Naive thymus-derived CD4-positive, alpha-beta T cell (primary cell): ENCODE results near the gene RAB12. TPM values are rescaled to one million over a fixed set of nuclear protein-coding genes. Genes with fewer than 3 reads are reported as not detected.
"Not testable (repeated sequence)": the region's sequence is repeated elsewhere in the genome, so short reads cannot be mapped to it uniquely, and the experiment has no call there.

ENCODE experiments used
- ATAC-seq: fragments of 150-1000 bp; cut with Tn5 transposase; 2 replicates; pipeline ENCODE4 v1.10.0; 2021; ENCODE audit warnings: mild to moderate bottlenecking, moderate library complexity
- CTCF ChIA-PET: fragments of 350-600 bp; sonication (Branson Sonifier 250); formaldehyde crosslinking; loops from one replicate; lab custom pipeline; 2021; ENCODE audit warnings: antibody characterized with exemption; lab: Charles Lee
- POLR2A ChIA-PET: fragments of 350-600 bp; sonication (Branson Sonifier 250); formaldehyde crosslinking; loops from one replicate; lab custom pipeline; 2021; ENCODE audit warnings: antibody characterized with exemption, inconsistent platforms; lab: Charles Lee
- DNase-seq, 9 donors: peaks; one replicate each; pipeline versions ENCODE4 v3.0.0 to v3.0.0-alpha.2; 2020 to 2022; ENCODE audit warnings: mixed read lengths in 1 of 9
- H3K27ac ChIP-seq: one replicate; pipeline ENCODE4 v1.7.0; 2013; ENCODE audit warnings: mild to moderate bottlenecking, low read depth, low read length, moderate library complexity
- H3K27me3 ChIP-seq, 2 donors: one replicate each; pipeline ENCODE4 v1.7.0; 2013; ENCODE audit warnings: low read length in 2 of 2, mild to moderate bottlenecking in 2 of 2, moderate library complexity in 2 of 2; ENCODE audit not compliant: control insufficient read depth in 2 of 2, insufficient read depth in 2 of 2
- H3K36me3 ChIP-seq, 3 experiments: 1 replicate in 2 of 3; 2 replicates in 1 of 3; pipeline ENCODE4 v1.7.0; 2013; ENCODE audit warnings: low read length in 3 of 3, mild to moderate bottlenecking in 3 of 3, moderate library complexity in 1 of 3; ENCODE audit not compliant: insufficient read depth in 3 of 3, control insufficient read depth in 2 of 3
- H3K4me1 ChIP-seq, 2 donors: one replicate each; pipeline ENCODE4 v1.7.0; 2013; ENCODE audit warnings: low read length in 2 of 2, mild to moderate bottlenecking in 2 of 2, moderate library complexity in 1 of 2; ENCODE audit not compliant: control insufficient read depth in 2 of 2, insufficient read depth in 2 of 2
- H3K4me3 ChIP-seq: 2 replicates; pipeline ENCODE4 v1.7.0; 2013; ENCODE audit warnings: mild to moderate bottlenecking, low read length
- H3K9me3 ChIP-seq, 3 experiments: 1 replicate in 2 of 3; 2 replicates in 1 of 3; pipeline ENCODE4 v1.7.0; 2013; ENCODE audit warnings: low read length in 3 of 3; ENCODE audit not compliant: control insufficient read depth in 2 of 3
- H3K27ac Mint-ChIP-seq, 9 donors: one replicate each; pipeline ENCODE4 v1.8.0; 2020 to 2022; ENCODE audit warnings: mixed read lengths in 9 of 9, mild to moderate bottlenecking in 8 of 9, moderate library complexity in 5 of 9, inconsistent platforms in 2 of 9
- H3K27me3 Mint-ChIP-seq, 5 donors: one replicate each; pipeline ENCODE4 v1.8.0; 2021 to 2022; ENCODE audit warnings: mixed read lengths in 5 of 5, mild to moderate bottlenecking in 1 of 5
- H3K36me3 Mint-ChIP-seq, 5 donors: one replicate each; pipeline ENCODE4 v1.8.0; 2020 to 2022; ENCODE audit warnings: mixed read lengths in 5 of 5, mild to moderate bottlenecking in 3 of 5, inconsistent platforms in 1 of 5
- H3K4me1 Mint-ChIP-seq, 7 donors: one replicate each; pipeline ENCODE4 v1.8.0; 2020 to 2022; ENCODE audit warnings: mixed read lengths in 7 of 7, mild to moderate bottlenecking in 3 of 7, inconsistent platforms in 1 of 7
- H3K4me3 Mint-ChIP-seq, 10 donors: one replicate each; pipeline ENCODE4 v1.8.0; 2020 to 2022; ENCODE audit warnings: mild to moderate bottlenecking in 10 of 10, mixed read lengths in 10 of 10, moderate library complexity in 6 of 10, inconsistent platforms in 2 of 10
- H3K9me3 Mint-ChIP-seq, 11 donors: one replicate each; pipeline ENCODE4 v1.8.0; 2020 to 2022; ENCODE audit warnings: mixed read lengths in 11 of 11, mild to moderate bottlenecking in 4 of 11, inconsistent platforms in 1 of 11, moderate library complexity in 1 of 11
- intact Hi-C, 2 donors: fragments of 100-400 bp; cut with micrococcal nuclease; formaldehyde crosslinking; loops; one replicate each; pipeline ENCODE4 v1.15.1; 2023
- polyA plus RNA-seq, 2 donors: library from polyadenylated mRNA; unstranded; fragments of 300-500 nt; fragmentation: Illumina TruSeq; gene quantifications; one replicate each; pipeline ENCODE4 v1.2.3, GENCODE V29; 2021
- total RNA-seq, 6 experiments: library from RNA in 5 of 6; stranded (reverse) in 5 of 6; gene quantifications; 1 replicate in 5 of 6; 2 replicates in 1 of 6; pipeline ENCODE4 v1.2.3 and lab custom pipeline; 2021 to 2026

RAB12 gene
- total and polyA plus RNA-seq, 7 experiments from 2014 or later, result 0.12 to 26.2 (median 20.3) TPM

DNA sequence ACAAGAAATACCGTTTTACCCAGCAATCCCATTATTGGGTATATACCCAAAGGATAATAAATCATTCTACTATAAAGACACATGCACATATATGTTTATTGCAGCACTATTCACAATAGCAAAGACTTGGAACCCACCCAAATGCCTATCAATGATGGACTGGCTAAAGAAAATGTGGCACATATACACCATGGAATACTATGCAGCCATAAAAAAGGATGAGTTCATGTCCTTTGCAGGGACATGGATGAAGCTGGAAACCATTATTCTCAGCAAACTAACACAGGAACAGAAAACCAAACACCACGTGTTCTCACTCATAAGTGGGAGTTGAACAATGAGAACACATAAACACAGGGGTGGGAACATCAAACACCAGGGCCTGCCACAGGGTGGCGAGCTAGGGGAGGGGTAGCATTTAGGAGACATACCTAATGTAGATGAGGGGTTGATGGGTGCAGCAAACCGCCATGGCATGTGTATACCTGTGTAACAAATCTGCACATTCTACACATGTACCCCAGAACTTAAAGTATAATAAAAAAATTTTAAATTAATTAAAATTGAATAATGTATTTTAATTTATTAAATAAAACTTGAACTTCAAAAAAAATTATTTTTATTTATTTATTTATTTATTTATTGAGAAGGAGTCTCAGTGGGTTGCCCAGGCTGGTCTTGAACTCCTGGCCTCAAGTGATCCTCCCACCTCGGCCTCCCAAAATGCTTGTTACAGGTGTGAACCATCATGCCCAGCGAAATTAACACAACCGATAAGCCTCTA is 42.4 kb downstream of the RAB12 start:
- H3K36me3 ChIP-seq, intact Hi-C loops, H3K4me1 ChIP-seq, H3K27ac Mint-ChIP-seq, H3K27me3 ChIP-seq, H3K36me3 Mint-ChIP-seq, POLR2A ChIA-PET, H3K9me3 ChIP-seq, DNase-seq, H3K4me3 ChIP-seq, H3K4me3 Mint-ChIP-seq, H3K4me1 Mint-ChIP-seq, ATAC-seq, H3K27ac ChIP-seq: not testable (repeated sequence)
- peaks cover 0 to 13% (median 2%) of the 10 kb centered on the region in 11 donors for H3K9me3 Mint-ChIP-seq
- CTCF ChIA-PET, result interaction anchor here (0.8 kb wide), 1 partner anchor 336 kb away, joined by 3 read pairs; no protein-coding TSS in a partner anchor
- peaks cover 18 to 52% (median 43%) of the 10 kb centered on the region in 5 donors for H3K27me3 Mint-ChIP-seq

DNA sequence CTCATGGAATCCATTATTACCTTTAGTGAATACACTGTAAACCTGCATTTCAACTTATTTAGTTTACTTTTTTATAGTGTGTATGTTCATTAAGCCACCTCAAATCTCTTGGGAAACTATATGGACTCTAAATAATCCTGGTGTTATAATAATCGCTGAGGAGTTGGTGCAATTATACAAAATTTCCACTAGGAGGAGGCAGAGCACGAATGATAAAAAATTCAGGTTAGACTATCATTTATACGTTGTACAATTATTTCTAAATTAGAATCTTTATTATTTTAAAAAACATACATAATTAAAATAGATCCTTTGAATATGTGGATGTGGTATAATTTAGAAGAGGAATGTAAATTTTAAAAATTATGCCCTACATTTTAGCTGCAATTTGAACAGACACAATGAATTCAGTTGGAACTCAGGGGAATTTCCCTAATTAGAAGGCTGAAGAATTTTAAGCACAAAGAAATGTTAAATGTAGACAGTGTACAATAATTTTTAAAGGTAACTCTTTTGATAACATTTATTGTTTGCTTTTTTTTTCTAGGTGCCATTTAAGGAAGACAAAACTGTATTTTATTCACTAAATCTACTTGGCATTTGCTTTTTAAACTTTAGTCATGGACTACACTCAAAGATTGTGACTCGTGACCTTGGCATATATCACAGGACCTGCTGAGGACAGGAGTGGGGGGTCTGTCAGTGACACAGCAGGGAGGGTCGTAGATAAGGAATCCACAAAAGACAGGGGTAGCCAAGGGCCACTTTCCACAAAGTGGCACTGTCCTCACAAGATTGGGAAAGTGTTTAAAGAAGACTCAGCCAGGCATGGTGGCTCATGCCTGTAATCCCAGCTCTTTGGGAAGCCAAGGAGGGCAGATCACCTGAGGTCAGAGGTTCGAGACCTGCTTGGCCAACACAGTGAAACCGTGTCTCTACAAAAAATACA is 45.5 kb downstream of the RAB12 start:
- Mint-ChIP-seq H3K27ac (no peak overlapping the region), H3K9me3 (peaks cover 0 to 2% (median 0%) of the 10 kb centered on the region in 11 donors), H3K4me3 (no peak overlapping the region), H3K27me3 (peaks cover 13 to 36% (median 27%) of the 10 kb centered on the region in 5 donors), H3K36me3 (no peaks in the 10 kb centered on the region), H3K4me1 (peaks cover 0 to 1% (median 0%) of the 10 kb centered on the region in 7 donors)
- intact Hi-C loops, result loop anchor here (1.0 to 2.0 kb wide), 4 partner anchors 42 to 862 kb away; no protein-coding TSS in a partner anchor
- DNase-seq, result peak in 4 of 9 donors; percentile 19 to 42 (median 34)
- Histone ChIP-seq H3K4me3 (no peak overlapping the region), H3K27ac (no peak overlapping the region), H3K36me3 (no peaks in the 10 kb centered on the region), H3K27me3 (no peaks in the 10 kb centered on the region), H3K4me1 (no peaks in the 10 kb centered on the region), H3K9me3 (no peaks in the 10 kb centered on the region)
- ChIA-PET CTCF (interaction anchor here (0.6 to 4.4 kb wide), 10 partner anchors 141 to 862 kb away, joined by 3 to 24 read pairs (median 4); no protein-coding TSS in a partner anchor), POLR2A (no interaction called here)
- ATAC-seq, result no peak

DNA sequence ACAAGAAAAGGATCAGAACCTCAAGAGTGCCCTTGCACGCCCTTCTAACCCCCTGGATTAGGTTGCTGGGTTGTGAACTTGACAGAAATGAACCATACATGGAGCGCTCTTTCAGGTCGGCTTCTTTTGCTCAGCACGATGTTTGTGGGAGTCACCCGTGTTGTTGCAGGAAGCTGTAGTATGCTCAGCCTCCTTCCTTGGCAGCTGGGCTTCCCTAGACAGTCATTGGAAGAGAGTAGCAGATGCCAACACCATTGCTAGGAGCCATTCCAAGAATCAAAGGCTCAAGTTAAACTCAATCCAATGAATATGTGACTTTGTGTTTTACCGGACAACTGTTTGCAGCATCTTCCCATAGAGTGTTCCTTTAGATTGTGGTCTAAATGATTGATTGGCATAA is 47.0 kb downstream of the RAB12 start:
- Histone ChIP-seq H3K4me3 (no peak overlapping the region), H3K27me3 (no peaks in the 10 kb centered on the region), H3K27ac (no peak overlapping the region), H3K9me3 (no peaks in the 10 kb centered on the region), H3K4me1 (no peaks in the 10 kb centered on the region), H3K36me3 (no peaks in the 10 kb centered on the region)
- DNase-seq, result no peak
- ChIA-PET CTCF (interaction anchor here (4.4 kb wide), 1 partner anchor 332 kb away, joined by 24 read pairs; no protein-coding TSS in a partner anchor), POLR2A (no interaction called here)
- Mint-ChIP-seq H3K27me3 (peaks cover 4 to 28% (median 14%) of the 10 kb centered on the region in 5 donors), H3K4me3 (no peak overlapping the region), H3K27ac (no peak overlapping the region), H3K4me1 (peaks cover 0 to 4% (median 0%) of the 10 kb centered on the region in 7 donors), H3K9me3 (peaks cover 0 to 2% (median 0%) of the 10 kb centered on the region in 11 donors), H3K36me3 (no peaks in the 10 kb centered on the region)
- intact Hi-C loops, result no loop called here
- no peak for ATAC-seq

DNA sequence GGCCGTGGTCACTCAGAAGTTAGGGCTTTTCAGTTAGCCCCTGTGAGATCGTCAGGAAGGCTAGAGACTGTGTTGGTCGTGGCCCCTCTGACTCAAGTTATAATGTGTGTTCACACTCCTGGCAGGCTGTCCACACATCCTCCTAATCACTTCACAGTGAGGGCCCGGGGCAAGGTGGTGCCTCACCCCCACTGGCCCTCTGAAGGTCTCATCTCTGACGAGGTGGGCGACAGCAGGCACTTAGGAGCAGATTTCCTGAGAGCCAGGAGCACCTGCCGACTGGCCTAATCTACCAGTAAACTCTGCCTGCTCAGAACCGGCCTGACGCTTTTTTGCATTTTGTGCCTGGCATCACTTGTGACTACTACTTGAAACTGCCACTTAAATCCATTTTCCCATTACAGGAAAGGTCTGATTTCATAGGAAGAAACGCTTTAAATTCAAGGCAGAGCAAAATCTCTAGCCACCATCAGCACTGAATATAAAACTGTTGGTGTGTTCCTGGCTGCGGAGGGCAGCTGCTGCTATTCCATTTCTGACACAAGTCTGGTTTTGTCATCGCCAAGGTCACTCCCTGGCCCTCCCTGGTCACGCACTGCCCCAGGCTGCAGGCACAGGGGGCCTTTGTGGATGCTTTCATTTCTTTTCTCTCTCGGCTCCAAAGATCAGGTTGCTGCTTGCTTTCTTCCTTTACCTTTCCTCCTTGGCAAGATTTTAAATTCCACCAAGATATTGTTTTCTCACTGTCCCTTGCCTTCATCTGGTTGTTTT is 48.0 kb downstream of the RAB12 start:
- CTCF ChIA-PET, result interaction anchor here (0.6 to 4.4 kb wide), 2 partner anchors 330 to 331 kb away, joined by 3 to 24 read pairs; no protein-coding TSS in a partner anchor
- Mint-ChIP-seq H3K36me3 (no peaks in the 10 kb centered on the region), H3K4me1 (peaks cover 0 to 4% (median 0%) of the 10 kb centered on the region in 7 donors), H3K27ac (no peak overlapping the region), H3K9me3 (no peaks in the 10 kb centered on the region), H3K4me3 (no peak overlapping the region), H3K27me3 (peaks cover 4 to 28% (median 10%) of the 10 kb centered on the region in 5 donors)
- H3K27ac ChIP-seq, result no peak overlapping the region
- H3K9me3 ChIP-seq, result no peaks in the 10 kb centered on the region
- no peaks in the 10 kb centered on the region for H3K36me3 ChIP-seq
- POLR2A ChIA-PET, result no interaction called here
- no peaks in the 10 kb centered on the region for H3K4me1 ChIP-seq
- DNase-seq, result no peak
- intact Hi-C loops, result no loop called here
- no peak for ATAC-seq
- no peaks in the 10 kb centered on the region for H3K27me3 ChIP-seq
- H3K4me3 ChIP-seq, result no peak overlapping the region

DNA sequence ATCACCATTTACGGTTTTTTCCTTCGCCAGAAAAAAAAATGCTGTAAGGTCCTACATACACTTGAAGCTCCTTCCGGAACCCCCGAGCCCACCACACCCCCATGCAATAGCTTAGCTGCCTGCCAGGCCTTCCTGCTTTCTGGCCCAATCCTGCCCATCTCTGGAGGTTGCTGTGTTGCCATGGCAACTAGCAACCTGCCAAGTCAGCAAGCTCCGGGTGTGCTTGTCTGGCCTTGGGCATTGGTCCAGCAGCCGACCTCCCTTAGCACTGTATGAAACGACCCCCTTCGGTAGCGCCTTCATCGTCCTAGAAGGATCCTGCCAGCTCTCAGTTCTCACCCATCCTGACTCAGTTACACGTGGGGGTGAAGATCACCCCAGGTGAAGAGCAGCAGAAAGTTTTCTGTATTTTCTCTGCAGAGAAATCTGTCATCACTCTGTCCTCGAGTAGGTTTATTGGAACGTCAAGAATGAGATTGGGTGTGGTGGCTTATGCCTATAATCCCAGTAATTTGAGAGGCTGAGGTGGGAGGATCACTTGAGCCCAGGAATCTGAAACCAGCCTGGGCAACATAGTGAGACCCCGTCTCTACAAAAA is 48.7 kb downstream of the RAB12 start:
- Mint-ChIP-seq H3K36me3 (no peaks in the 10 kb centered on the region), H3K4me1 (peaks cover 0 to 4% (median 0%) of the 10 kb centered on the region in 7 donors), H3K9me3 (no peaks in the 10 kb centered on the region), H3K27me3 (peaks cover 4 to 25% (median 10%) of the 10 kb centered on the region in 5 donors), H3K4me3 (no peak overlapping the region), H3K27ac (no peak overlapping the region)
- Histone ChIP-seq H3K27ac (no peak overlapping the region), H3K36me3 (no peaks in the 10 kb centered on the region), H3K4me3 (no peak overlapping the region), H3K27me3 (no peaks in the 10 kb centered on the region), H3K9me3 (no peaks in the 10 kb centered on the region), H3K4me1 (no peaks in the 10 kb centered on the region)
- ChIA-PET CTCF (interaction anchor here (0.6 to 0.8 kb wide), 2 partner anchors 38 to 329 kb away, joined by 3 read pairs; no protein-coding TSS in a partner anchor), POLR2A (no interaction called here)
- DNase-seq, result no peak
- intact Hi-C loops, result no loop called here
- ATAC-seq, result no peak
